Fibroblast of lung (primary cell): ENCODE results near the gene S100A8.

Experiments
- EZH2 ChIP-seq: IDR thresholded peaks from 2 replicates; pipeline ENCODE4 v1.5.1; 2012; ENCODE audit warnings: low read length, control low read depth, mild to moderate bottlenecking; ENCODE audit errors: missing control alignments
- TF ChIP-seq, protein P1 (sequence below), 2 donors: IDR thresholded peaks in 1 of 2; conservative IDR thresholded peaks in 1 of 2; 1 replicate in 1 of 2; 2 replicates in 1 of 2; pipeline ENCODE4 v1.5.1; 2011 to 2012; ENCODE audit warnings: low read length in 2 of 2, control low read depth in 1 of 2, inconsistent platforms in 1 of 2, low read depth in 1 of 2, mild to moderate bottlenecking in 1 of 2

DNA sequence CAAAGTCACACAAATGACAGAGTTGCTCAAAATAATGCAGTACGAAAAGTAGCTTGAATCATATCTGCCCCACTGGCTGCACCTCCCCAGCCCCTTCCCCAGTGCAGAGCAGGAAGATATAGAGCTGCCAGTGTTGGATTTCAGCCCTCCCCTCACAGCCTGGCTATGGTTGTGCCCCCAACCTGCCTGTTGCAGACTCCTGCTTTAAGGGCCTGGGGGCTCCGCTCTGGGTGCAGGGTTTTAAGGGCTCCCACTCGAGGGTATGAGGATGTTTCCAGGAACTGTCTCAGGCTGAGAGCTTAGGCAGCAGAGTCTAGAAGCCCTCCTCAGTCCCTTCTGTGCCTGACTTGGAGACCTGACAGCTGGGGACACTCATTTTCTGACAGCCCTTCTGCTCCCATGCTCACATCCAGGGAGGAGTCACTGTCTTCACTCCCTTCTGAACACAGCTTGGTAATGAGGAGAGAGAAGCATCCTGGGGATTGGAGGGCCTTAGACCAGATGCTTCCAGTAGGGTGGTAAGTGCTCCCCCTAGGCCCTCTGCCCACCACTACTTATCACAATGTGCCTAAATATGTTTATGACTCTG is 28.6 kb downstream of the S100A8 start:
- TF ChIP-seq, protein P1, sequence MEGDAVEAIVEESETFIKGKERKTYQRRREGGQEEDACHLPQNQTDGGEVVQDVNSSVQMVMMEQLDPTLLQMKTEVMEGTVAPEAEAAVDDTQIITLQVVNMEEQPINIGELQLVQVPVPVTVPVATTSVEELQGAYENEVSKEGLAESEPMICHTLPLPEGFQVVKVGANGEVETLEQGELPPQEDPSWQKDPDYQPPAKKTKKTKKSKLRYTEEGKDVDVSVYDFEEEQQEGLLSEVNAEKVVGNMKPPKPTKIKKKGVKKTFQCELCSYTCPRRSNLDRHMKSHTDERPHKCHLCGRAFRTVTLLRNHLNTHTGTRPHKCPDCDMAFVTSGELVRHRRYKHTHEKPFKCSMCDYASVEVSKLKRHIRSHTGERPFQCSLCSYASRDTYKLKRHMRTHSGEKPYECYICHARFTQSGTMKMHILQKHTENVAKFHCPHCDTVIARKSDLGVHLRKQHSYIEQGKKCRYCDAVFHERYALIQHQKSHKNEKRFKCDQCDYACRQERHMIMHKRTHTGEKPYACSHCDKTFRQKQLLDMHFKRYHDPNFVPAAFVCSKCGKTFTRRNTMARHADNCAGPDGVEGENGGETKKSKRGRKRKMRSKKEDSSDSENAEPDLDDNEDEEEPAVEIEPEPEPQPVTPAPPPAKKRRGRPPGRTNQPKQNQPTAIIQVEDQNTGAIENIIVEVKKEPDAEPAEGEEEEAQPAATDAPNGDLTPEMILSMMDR (conservative IDR thresholded peaks at IDR 0.05 in 1 of 2, IDR thresholded peaks at IDR 0.05 in 1 of 2; ENCODE audit: low read depth in 1 of 2, low read length in 2 of 2) = no peak
- no peak for TF ChIP-seq EZH2
